H1 (cell line): ENCODE measurements around the gene PGPEP1. TPM values are rescaled to one million over a fixed set of nuclear protein-coding genes. Genes with fewer than 3 reads are reported as not detected.

Source experiments
- ASH2L ChIP-seq: fragments of 200-600, 300-600 bp; sonication (generic); IDR thresholded peaks from one replicate; pipeline ENCODE4 v1.7.1; 2017; ENCODE audit warnings: low read length
- ATF2 ChIP-seq: IDR thresholded peaks from 2 replicates; pipeline ENCODE4 v1.6.1; 2012; ENCODE audit warnings: low read length, inconsistent platforms
- EP300 ChIP-seq, 2 experiments: IDR thresholded peaks; 1 replicate in 1 of 2; 2 replicates in 1 of 2; pipeline ENCODE4 v1.6.1; 2011 to 2012; ENCODE audit warnings: low read depth in 2 of 2, low read length in 2 of 2, mild to moderate bottlenecking in 2 of 2, borderline replicate concordance in 1 of 2, inconsistent platforms in 1 of 2, moderate library complexity in 1 of 2
- EZH2 ChIP-seq: fragments of 200-600 bp; sonication (generic); IDR thresholded peaks from 2 replicates; pipeline ENCODE4 v1.7.1; 2012; ENCODE audit warnings: low read depth, mild to moderate bottlenecking, moderate library complexity, low read length, inconsistent platforms; ENCODE audit not compliant: severe bottlenecking
- JUND ChIP-seq: IDR thresholded peaks from 2 replicates; pipeline ENCODE4 v1.6.1; 2011; ENCODE audit warnings: mild to moderate bottlenecking, improper control_type of control experiment, low read length
- RBBP5 ChIP-seq: IDR thresholded peaks from 2 replicates; pipeline ENCODE4 v1.7.1; 2012; ENCODE audit warnings: low read depth, mild to moderate bottlenecking, inconsistent platforms, low read length, moderate library complexity, borderline replicate concordance
- SP4 ChIP-seq: IDR thresholded peaks from 2 replicates; pipeline ENCODE4 v1.6.1; 2012; ENCODE audit warnings: low read length, inconsistent platforms
- TAF7 ChIP-seq: optimal IDR thresholded peaks from 2 replicates; pipeline ENCODE3; 2011; ENCODE audit warnings: low read depth, mild to moderate bottlenecking, inconsistent platforms, low read length, moderate library complexity, borderline replicate concordance
- polyA plus RNA-seq, 7 experiments: library from polyadenylated mRNA; depleted of rRNA in 3 of 7; stranded (reverse) in 5 of 7; unstranded in 2 of 7; fragments of >200 nt in 5 of 7; fragments of 200-250 nt in 2 of 7; gene quantifications; 1 replicate in 5 of 7; 2 replicates in 1 of 7; 4 replicates in 1 of 7; pipeline versions ENCODE4 v1.2.1 to v1.2.3, GENCODE V29; 2011 to 2013; ENCODE audit warnings: missing spikeins in 2 of 7, mixed read lengths in 2 of 7
- total RNA-seq: library from RNA; stranded (reverse); fragmentation: NEBNext Ultra II Directional; extraction: Animal tissue kit (Norgen Biotek cat#: 25700); gene quantifications from 2 replicates; pipeline ENCODE4 v1.2.1, GENCODE V29; 2021

Gene PGPEP1
- total and polyA plus RNA-seq, 2 of the 8 experiments (the other 6 are each of a cell fraction or from before 2014, with no cell fraction given): 17.0 to 33.4 TPM

- TF ChIP-seq ASH2L (no peak), SP4 (no peak), JUND (no peak), ATF2 (no peak), EZH2 (no peak), TAF7 (no peak), EP300 (IDR thresholded peaks at IDR 0.05; ENCODE audit: borderline replicate concordance in 1 of 2, low read depth in 2 of 2, low read length in 2 of 2) (no peak), RBBP5 (no peak)
Measured at GRCh38 chr19:18415178-18415867, 74.9 kb downstream of the PGPEP1 start (continued).
